ENCODE measurements around the gene UVRAG. TPM values are rescaled to one million over a fixed set of nuclear protein-coding genes. Genes with fewer than 3 reads are reported as not detected.

The UVRAG gene
- total RNA-seq, 1 experiment from 2014 or later: 13.0 TPM

GRCh38 chr11:76162336-76163288, 347.6 kb downstream of the UVRAG start:
- Histone ChIP-seq H3K9me2 (replicated peaks; ENCODE audit: low read length) (no peaks in the 10 kb centered on the region), H4K20me1 (ENCODE audit: low read length) (no peaks in the 10 kb centered on the region), H3K4me3 (ENCODE audit: low read length) (no peak overlapping the region), H3K36me3 (ENCODE audit: low read depth, low read length) (no peaks in the 10 kb centered on the region), H3K79me2 (ENCODE audit: low read length) (no peaks in the 10 kb centered on the region), H3K9ac (ENCODE audit: low read length) (no peak overlapping the region), H3K27ac (ENCODE audit: low read length) (no peak overlapping the region), H3K4me2 (ENCODE audit: low read length) (no peak overlapping the region), H2AFZ (ENCODE audit: low read length) (no peak overlapping the region), H3F3A (ENCODE audit: low read length, unreplicated experiment) (no peaks in the 10 kb centered on the region), H3K4me1 (ENCODE audit: insufficient read depth, low read length) (no peaks in the 10 kb centered on the region), H3K27me3 (ENCODE audit: low read length) (no peaks in the 10 kb centered on the region), H3K9me3 (ENCODE audit: low read length) (no peaks in the 10 kb centered on the region)
- TF ChIP-seq EZH2phosphoT487 (IDR thresholded peaks at IDR 0.05; ENCODE audit: borderline replicate concordance, low read length) (no peak), CTCF (conservative IDR thresholded peaks at IDR 0.05; ENCODE audit: low read depth, low read length) (no peak), EZH2 (IDR thresholded peaks at IDR 0.05; ENCODE audit: low read length, unreplicated experiment) (no peak)
- no TSS peak for BruUV-seq (replicated peaks)
- ATAC-seq (no peak; the same call in 1 of the 2 replicates), DNase-seq (no peak)
- ChIA-PET POLR2A (ENCODE audit: unreplicated experiment) (no interaction called here), CTCF (no interaction called here)
- intact Hi-C loops (cut with micrococcal nuclease): no loop called here

- CTCF ChIA-PET: no interaction called here
- POLR2A ChIA-PET (ENCODE audit: unreplicated experiment): no interaction called here
Observed at GRCh38 chr11:76163289-76163880, 348.4 kb downstream of the UVRAG start.

More at GRCh38 chr11:76163289-76163880, 348.4 kb downstream of the UVRAG start:
- intact Hi-C loops (cut with micrococcal nuclease): no loop called here
- Histone ChIP-seq H2AFZ (ENCODE audit: low read length) (no peak overlapping the region), H3K9me3 (ENCODE audit: low read length) (no peaks in the 10 kb centered on the region), H3K4me1 (ENCODE audit: insufficient read depth, low read length) (no peaks in the 10 kb centered on the region), H3K79me2 (ENCODE audit: low read length) (no peaks in the 10 kb centered on the region), H3K36me3 (ENCODE audit: low read depth, low read length) (no peaks in the 10 kb centered on the region), H4K20me1 (ENCODE audit: low read length) (no peaks in the 10 kb centered on the region), H3K27ac (ENCODE audit: low read length) (no peak overlapping the region), H3K9me2 (replicated peaks; ENCODE audit: low read length) (no peaks in the 10 kb centered on the region), H3K9ac (ENCODE audit: low read length) (no peak overlapping the region), H3K4me3 (ENCODE audit: low read length) (no peak overlapping the region), H3F3A (ENCODE audit: low read length, unreplicated experiment) (no peaks in the 10 kb centered on the region), H3K4me2 (ENCODE audit: low read length) (no peak overlapping the region), H3K27me3 (ENCODE audit: low read length) (no peaks in the 10 kb centered on the region)
- ATAC-seq: no peak
- no TSS peak for BruUV-seq (replicated peaks)
- TF ChIP-seq EZH2 (IDR thresholded peaks at IDR 0.05; ENCODE audit: low read length, unreplicated experiment): no peak
- TF ChIP-seq CTCF (conservative IDR thresholded peaks at IDR 0.05; ENCODE audit: low read depth, low read length): no peak
- no peak for TF ChIP-seq EZH2phosphoT487 (IDR thresholded peaks at IDR 0.05; ENCODE audit: borderline replicate concordance, low read length)
- DNase-seq: no peak

Data from PC-3 (cell line).